DMS79 treated with DMSO at 0.1 percent for 48 hours (cell line): ENCODE data around the gene HOXC12.
A peak's percentile ranks its signal among the peaks of the same experiment; 100 is the strongest.

Experiments used
- DNase-seq: peaks from one replicate; lab custom pipeline; 2025; lab: John Stamatoyannopoulos, UW

Gene HOXC12

GRCh38 chr12:53984901-53985691 lies 30.4 kb downstream of the HOXC12 start, which contains the start of gene HOXC10:
TSS of gene HOXC10 (plus strand) at chr12:53985146. CDS start at chr12:53985260, 114 bp downstream.
- peak; percentile 77 for DNase-seq

- no peak for DNase-seq
Observed at GRCh38 chr12:53985692-53985993, 30.9 kb downstream of the HOXC12 start.

GRCh38 chr12:53985994-53986685 lies 31.4 kb downstream of the HOXC12 start:
- DNase-seq, result no peak

GRCh38 chr12:53986686-53987483 lies 32.2 kb downstream of the HOXC12 start:
- DNase-seq, result no peak

- no peak for DNase-seq
Observed at GRCh38 chr12:53987787-53988230, 33.1 kb downstream of the HOXC12 start.

- DNase-seq, result peak; percentile 50
Observed at GRCh38 chr12:53988541-53989226, 34.0 kb downstream of the HOXC12 start.

- DNase-seq, result peak; percentile 50
Observed at GRCh38 chr12:53989227-53990113, 34.8 kb downstream of the HOXC12 start.

- peak; percentile 44 for DNase-seq
Observed at GRCh38 chr12:53990311-53991076, 35.8 kb downstream of the HOXC12 start.

GRCh38 chr12:53991077-53991460 lies 36.4 kb downstream of the HOXC12 start:
- peak; percentile 23 for DNase-seq

GRCh38 chr12:53992377-53992889 lies 37.7 kb downstream of the HOXC12 start:
- DNase-seq, result no peak

GRCh38 chr12:53993162-53994008 lies 38.7 kb downstream of the HOXC12 start:
- DNase-seq, result no peak

- DNase-seq, result no peak
Observed at GRCh38 chr12:53994009-53994263, 39.2 kb downstream of the HOXC12 start.

- DNase-seq, result no peak
Observed at GRCh38 chr12:53994264-53995001, 39.7 kb downstream of the HOXC12 start.

GRCh38 chr12:53995002-53995377 lies 40.3 kb downstream of the HOXC12 start:
- no peak for DNase-seq

- peak; percentile 23 for DNase-seq
Observed at GRCh38 chr12:53995378-53996239, 40.9 kb downstream of the HOXC12 start.

- peak; percentile 27 for DNase-seq
Observed at GRCh38 chr12:53996240-53997203, 41.8 kb downstream of the HOXC12 start.
